ENCODE measurements around the gene KIF5B. TPM values are rescaled to one million over a fixed set of nuclear protein-coding genes. Genes with fewer than 3 reads are reported as not detected.

Gene KIF5B
- total and polyA plus RNA-seq, 9 of the 15 experiments (the other 6 are each of a cell fraction or from before 2014, with no cell fraction given) = 24.4 to 94.4 (median 68.9) TPM

DNA sequence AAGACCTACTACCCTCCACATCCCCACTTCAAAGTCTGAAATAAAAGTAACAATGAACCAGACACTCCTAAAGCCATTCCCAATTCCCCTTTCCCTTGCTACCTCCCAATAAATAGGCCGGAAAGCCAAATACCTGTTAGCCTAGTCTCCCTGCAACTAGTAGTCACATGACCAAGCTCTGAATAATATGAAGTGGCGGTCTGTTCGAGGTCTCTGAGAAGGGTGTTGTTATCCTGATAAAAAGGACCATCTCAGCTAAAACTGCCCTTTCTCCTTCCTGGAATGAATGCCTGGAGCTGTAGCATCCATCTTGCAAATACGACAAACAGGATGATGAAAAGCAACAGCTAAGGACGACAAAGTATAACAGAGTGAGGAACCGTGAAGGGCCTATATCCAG lies 6.0 kb downstream of the KIF5B start (continued):
- TF ChIP-seq ZBTB2 (IDR thresholded peaks at IDR 0.05) = no peak
- no peak for TF ChIP-seq FOXA1 (IDR thresholded peaks at IDR 0.05; ENCODE audit: borderline replicate concordance)

DNA sequence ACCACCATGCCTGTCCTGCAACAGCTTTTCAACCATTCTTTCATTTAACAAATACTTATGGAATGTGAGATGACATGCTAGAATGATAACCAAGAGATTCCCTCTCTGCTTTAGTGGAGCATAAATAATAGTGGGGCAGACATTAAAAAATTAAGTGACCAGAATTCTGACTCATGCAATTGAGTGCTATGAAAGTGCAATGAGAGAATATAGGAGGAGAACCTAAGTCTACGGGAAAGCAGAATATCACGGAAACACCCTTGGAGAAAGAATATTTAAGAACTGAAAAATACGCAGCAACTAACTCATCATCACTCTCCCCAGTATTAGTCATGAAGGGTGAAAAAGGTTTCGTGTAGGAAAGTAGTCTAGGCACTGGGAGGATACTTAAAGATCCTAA lies 7.1 kb downstream of the KIF5B start:
- BruUV-seq (replicated peaks) = no TSS peak
- Histone ChIP-seq H3K9me3 (replicated peaks; ENCODE audit: control insufficient read depth, insufficient read depth, low read depth, low read length) (no peaks in the 10 kb centered on the region), H2AFZ (ENCODE audit: low read depth, low read length) (no peak overlapping the region), H4K20me1 (replicated peaks; ENCODE audit: control insufficient read depth, insufficient read depth, low read length) (peaks cover 37% of the 10 kb centered on the region), H3K36me3 (ENCODE audit: control insufficient read depth, insufficient read depth, low read length) (peaks cover 80% of the 10 kb centered on the region), H3K27ac (ENCODE audit: extremely low read depth, low read depth, low read length) (no peak overlapping the region), H3K9me1 (ENCODE audit: control insufficient read depth, insufficient read depth, low read length) (peaks cover 3% of the 10 kb centered on the region), H3K9ac (ENCODE audit: insufficient read depth in 1 of 2, low read depth in 2 of 2, low read length in 2 of 2) (no peak overlapping the region), H3K4me3 (no peak overlapping the region), H3K27me3 (ENCODE audit: control insufficient read depth in 2 of 2, insufficient read depth in 2 of 2, low read length in 2 of 2) (no peaks in the 10 kb centered on the region), H3K4me2 (ENCODE audit: insufficient read depth, low read length) (no peak overlapping the region), H3K79me2 (ENCODE audit: control insufficient read depth, insufficient read depth, low read length) (peaks cover 99% of the 10 kb centered on the region), H3K4me1 (replicated peaks in 1 of 2; ENCODE audit: control insufficient read depth in 2 of 2, insufficient read depth in 2 of 2, low read length in 2 of 2) (peaks cover 0 to 10% of the 10 kb centered on the region in 2 experiments; a peak in 4 of 5 replicates)
- 89% methylated on average over 3 of the region's 4 CpGs for WGBS (ENCODE audit: insufficient coverage, low coverage, missing lambda C conversion rate)
- CTCF ChIA-PET (ENCODE audit: low intra/inter-chr PET ratio) = no interaction called here
- ATAC-seq (no peak), FAIRE-seq (no peak), DNase-seq (ENCODE audit: extremely low read depth in 1 of 4, low spot score in 3 of 4) (no peak)
- POLR2A ChIA-PET = no interaction called here
- intact Hi-C loops (cut with micrococcal nuclease) = no loop called here
- TF ChIP-seq, protein P1, sequence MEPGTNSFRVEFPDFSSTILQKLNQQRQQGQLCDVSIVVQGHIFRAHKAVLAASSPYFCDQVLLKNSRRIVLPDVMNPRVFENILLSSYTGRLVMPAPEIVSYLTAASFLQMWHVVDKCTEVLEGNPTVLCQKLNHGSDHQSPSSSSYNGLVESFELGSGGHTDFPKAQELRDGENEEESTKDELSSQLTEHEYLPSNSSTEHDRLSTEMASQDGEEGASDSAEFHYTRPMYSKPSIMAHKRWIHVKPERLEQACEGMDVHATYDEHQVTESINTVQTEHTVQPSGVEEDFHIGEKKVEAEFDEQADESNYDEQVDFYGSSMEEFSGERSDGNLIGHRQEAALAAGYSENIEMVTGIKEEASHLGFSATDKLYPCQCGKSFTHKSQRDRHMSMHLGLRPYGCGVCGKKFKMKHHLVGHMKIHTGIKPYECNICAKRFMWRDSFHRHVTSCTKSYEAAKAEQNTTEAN (CRISPR knock-in tag; IDR thresholded peaks at IDR 0.05) = no peak
- TF ChIP-seq, protein P2, sequence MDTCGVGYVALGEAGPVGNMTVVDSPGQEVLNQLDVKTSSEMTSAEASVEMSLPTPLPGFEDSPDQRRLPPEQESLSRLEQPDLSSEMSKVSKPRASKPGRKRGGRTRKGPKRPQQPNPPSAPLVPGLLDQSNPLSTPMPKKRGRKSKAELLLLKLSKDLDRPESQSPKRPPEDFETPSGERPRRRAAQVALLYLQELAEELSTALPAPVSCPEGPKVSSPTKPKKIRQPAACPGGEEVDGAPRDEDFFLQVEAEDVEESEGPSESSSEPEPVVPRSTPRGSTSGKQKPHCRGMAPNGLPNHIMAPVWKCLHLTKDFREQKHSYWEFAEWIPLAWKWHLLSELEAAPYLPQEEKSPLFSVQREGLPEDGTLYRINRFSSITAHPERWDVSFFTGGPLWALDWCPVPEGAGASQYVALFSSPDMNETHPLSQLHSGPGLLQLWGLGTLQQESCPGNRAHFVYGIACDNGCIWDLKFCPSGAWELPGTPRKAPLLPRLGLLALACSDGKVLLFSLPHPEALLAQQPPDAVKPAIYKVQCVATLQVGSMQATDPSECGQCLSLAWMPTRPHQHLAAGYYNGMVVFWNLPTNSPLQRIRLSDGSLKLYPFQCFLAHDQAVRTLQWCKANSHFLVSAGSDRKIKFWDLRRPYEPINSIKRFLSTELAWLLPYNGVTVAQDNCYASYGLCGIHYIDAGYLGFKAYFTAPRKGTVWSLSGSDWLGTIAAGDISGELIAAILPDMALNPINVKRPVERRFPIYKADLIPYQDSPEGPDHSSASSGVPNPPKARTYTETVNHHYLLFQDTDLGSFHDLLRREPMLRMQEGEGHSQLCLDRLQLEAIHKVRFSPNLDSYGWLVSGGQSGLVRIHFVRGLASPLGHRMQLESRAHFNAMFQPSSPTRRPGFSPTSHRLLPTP (IDR thresholded peaks at IDR 0.05; ENCODE audit: borderline replicate concordance, extremely low read depth, insufficient read length) = no peak
- TF ChIP-seq, protein P3, sequence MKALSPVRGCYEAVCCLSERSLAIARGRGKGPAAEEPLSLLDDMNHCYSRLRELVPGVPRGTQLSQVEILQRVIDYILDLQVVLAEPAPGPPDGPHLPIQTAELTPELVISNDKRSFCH (CRISPR knock-in tag; IDR thresholded peaks at IDR 0.05) = no peak
- TF ChIP-seq, protein P3 (tag; IDR thresholded peaks at IDR 0.05) = no peak
- TF ChIP-seq ZNF57 (CRISPR knock-in tag; IDR thresholded peaks at IDR 0.05) = no peak
- no peak for TF ChIP-seq ZNF124 (CRISPR knock-in tag; IDR thresholded peaks at IDR 0.05)
- TF ChIP-seq KAT2B (IDR thresholded peaks at IDR 0.05; ENCODE audit: low read depth, low read length) = no peak
- no peak for TF ChIP-seq RBM34 (IDR thresholded peaks at IDR 0.05; ENCODE audit: borderline replicate concordance, insufficient read depth, low read length)
- no peak for TF ChIP-seq ELF1 (tag; IDR thresholded peaks at IDR 0.05)
- in situ Hi-C loops (cut with MboI) = no loop called here

Measured in K562 (cell line).